NT2/D1 (cell line): ENCODE measurements around the gene CCSER2.

Experiments used
- SUZ12 ChIP-seq: IDR thresholded peaks from 2 replicates; pipeline ENCODE4 v1.6.1; 2011; ENCODE audit not compliant: insufficient read length, insufficient read depth; ENCODE audit errors: extremely low read depth
- YY1 ChIP-seq: IDR thresholded peaks from 2 replicates; pipeline ENCODE4 v1.6.1; 2011; ENCODE audit not compliant: insufficient read length, insufficient read depth

GRCh38 chr10:84406561-84406960 is 78.2 kb downstream of the CCSER2 start:
- TF ChIP-seq SUZ12 (no peak), YY1 (no peak)
